Stimulated activated CD8-positive, alpha-beta memory T cell treated with anti-CD3 and anti-CD28 coated beads, Interleukin-4, amount 100 ng/mL, for 1 hour (primary cell): ENCODE results near the gene PDE4A.
"Not testable (repeated sequence)": the region's sequence is repeated elsewhere in the genome, so short reads cannot be mapped to it uniquely, and the experiment has no call there.

Experiments used
- DNase-seq, 2 donors: peaks; one replicate each; pipeline ENCODE4 v3.0.0-alpha.2; 2020; ENCODE audit warnings: low read depth in 2 of 2, low spot score in 1 of 2

The PDE4A gene

GRCh38 chr19:10424011-10424637 lies 3.8 kb downstream of the PDE4A start:
- DNase-seq, result no peak

- DNase-seq, result no peak
Measured at GRCh38 chr19:10427169-10427568, 6.8 kb downstream of the PDE4A start.

GRCh38 chr19:10428996-10429381 lies 8.7 kb downstream of the PDE4A start:
- DNase-seq, result no peak

GRCh38 chr19:10430505-10431253 lies 10.3 kb downstream of the PDE4A start:
- no peak for DNase-seq

GRCh38 chr19:10431254-10431942 lies 11.1 kb downstream of the PDE4A start:
- DNase-seq, result no peak

GRCh38 chr19:10431943-10432735 lies 11.8 kb downstream of the PDE4A start:
- peak in 1 of 2 donors; percentile 41 for DNase-seq

- DNase-seq, result no peak
Measured at GRCh38 chr19:10432736-10433130, 12.4 kb downstream of the PDE4A start.

- DNase-seq, result no peak
Measured at GRCh38 chr19:10433131-10433536, 12.8 kb downstream of the PDE4A start.

GRCh38 chr19:10439588-10439987 lies 19.2 kb downstream of the PDE4A start:
- DNase-seq, result no peak

GRCh38 chr19:10442698-10443097 lies 22.4 kb downstream of the PDE4A start:
- DNase-seq, result no peak

- DNase-seq, result no peak
Measured at GRCh38 chr19:10449037-10449436, 28.7 kb downstream of the PDE4A start.

- DNase-seq, result no peak
Measured at GRCh38 chr19:10450191-10450852, 30.0 kb downstream of the PDE4A start.

- no peak for DNase-seq
Measured at GRCh38 chr19:10450853-10451609, 30.7 kb downstream of the PDE4A start.

GRCh38 chr19:10452726-10453618 lies 32.6 kb downstream of the PDE4A start:
- DNase-seq, result no peak

GRCh38 chr19:10453852-10454251 lies 33.5 kb downstream of the PDE4A start:
- DNase-seq, result no peak

- no peak for DNase-seq
Measured at GRCh38 chr19:10454267-10454666, 33.9 kb downstream of the PDE4A start.

GRCh38 chr19:10458733-10459132 lies 38.4 kb downstream of the PDE4A start:
- DNase-seq, result not testable (repeated sequence)

- no peak for DNase-seq
Measured at GRCh38 chr19:10460714-10461046, 40.3 kb downstream of the PDE4A start.
